ENCODE measurements around the gene PLEKHG4B. TPM values are rescaled to one million over a fixed set of nuclear protein-coding genes. Genes with fewer than 3 reads are reported as not detected.

The PLEKHG4B gene
- total RNA-seq, 2 donors from 2014 or later = 0.05 to 0.17 TPM

GRCh38 chr5:77957-78804 is 13.8 kb upstream of the PLEKHG4B start:
- H3K36me3 ChIP-seq = no peaks in the 10 kb centered on the region
- TF ChIP-seq CTCF (IDR thresholded peaks at IDR 0.05) = no peak

GRCh38 chr5:78805-79149 is 13.2 kb upstream of the PLEKHG4B start:
- TF ChIP-seq CTCF (IDR thresholded peaks at IDR 0.05) = no peak
- no peaks in the 10 kb centered on the region for H3K27me3 ChIP-seq
- no peak overlapping the region for H3K9ac ChIP-seq (ENCODE audit: low read depth in 2 of 2, low read length in 2 of 2)
- no peaks in the 10 kb centered on the region for H3K9me3 ChIP-seq
- no peak overlapping the region for H3K4me3 ChIP-seq
- no peaks in the 10 kb centered on the region for H3K36me3 ChIP-seq
- intact Hi-C loops (cut with DNase I) = no loop called here
- no peak for DNase-seq
- no peak overlapping the region for H3K27ac ChIP-seq
- no peaks in the 10 kb centered on the region for H3K4me1 ChIP-seq

More at GRCh38 chr5:77957-78804, 13.8 kb upstream of the PLEKHG4B start:
- Histone ChIP-seq H3K9ac (ENCODE audit: low read depth in 2 of 2, low read length in 2 of 2) (no peak overlapping the region), H3K27me3 (no peaks in the 10 kb centered on the region), H3K4me3 (no peak overlapping the region), H3K4me1 (no peaks in the 10 kb centered on the region), H3K27ac (no peak overlapping the region), H3K9me3 (no peaks in the 10 kb centered on the region)
- DNase-seq = no peak
- intact Hi-C loops (cut with DNase I) = no loop called here

GRCh38 chr5:79263-79662 is 12.7 kb upstream of the PLEKHG4B start:
- no peak overlapping the region for H3K9ac ChIP-seq (ENCODE audit: low read depth in 2 of 2, low read length in 2 of 2)
- H3K36me3 ChIP-seq = no peaks in the 10 kb centered on the region
- no peak for DNase-seq
- H3K4me1 ChIP-seq = no peaks in the 10 kb centered on the region
- no peaks in the 10 kb centered on the region for H3K9me3 ChIP-seq
- no peak for TF ChIP-seq CTCF (IDR thresholded peaks at IDR 0.05)
- H3K27ac ChIP-seq = no peak overlapping the region
- H3K4me3 ChIP-seq = no peak overlapping the region
- H3K27me3 ChIP-seq = no peaks in the 10 kb centered on the region
- intact Hi-C loops (cut with DNase I) = no loop called here

- Histone ChIP-seq H3K4me1 (no peaks in the 10 kb centered on the region), H3K9ac (ENCODE audit: low read depth in 2 of 2, low read length in 2 of 2) (no peak overlapping the region), H3K27me3 (no peaks in the 10 kb centered on the region), H3K27ac (no peak overlapping the region), H3K4me3 (no peak overlapping the region), H3K36me3 (no peaks in the 10 kb centered on the region), H3K9me3 (no peaks in the 10 kb centered on the region)
- no peak for DNase-seq
- intact Hi-C loops (cut with DNase I) = no loop called here
- TF ChIP-seq CTCF (IDR thresholded peaks at IDR 0.05) = no peak
Observed at GRCh38 chr5:79821-80220, 12.1 kb upstream of the PLEKHG4B start.

- intact Hi-C loops (cut with DNase I) = no loop called here
- Histone ChIP-seq H3K27me3 (no peaks in the 10 kb centered on the region), H3K4me3 (no peak overlapping the region), H3K9ac (ENCODE audit: low read depth in 2 of 2, low read length in 2 of 2) (no peak overlapping the region), H3K4me1 (no peaks in the 10 kb centered on the region), H3K27ac (no peak overlapping the region), H3K36me3 (no peaks in the 10 kb centered on the region), H3K9me3 (no peaks in the 10 kb centered on the region)
- no peak for DNase-seq
- no peak for TF ChIP-seq CTCF (IDR thresholded peaks at IDR 0.05)
Observed at GRCh38 chr5:81391-82021, 10.5 kb upstream of the PLEKHG4B start.

All from colonic mucosa (tissue), 4 donors.